DND-41 (cell line): Measurements from ENCODE around the gene HTT-AS.

ENCODE experiments used
- ATAC-seq: fragments of 200-7000 bp; cut with Tn5 transposase; 3 replicates; pipeline ENCODE4 v1.9.1; 2021; ENCODE audit warnings: low read depth; ENCODE audit not compliant: insufficient read depth
- DNase-seq: peaks from one replicate; pipeline ENCODE4 v3.0.0-alpha.2; 2020
- H2AFZ ChIP-seq: 2 replicates; pipeline ENCODE4 v1.6.0; 2012; ENCODE audit warnings: low read depth, low read length
- H3K27ac ChIP-seq: 2 replicates; pipeline ENCODE4 v1.5.1; 2012; ENCODE audit warnings: low read length, inconsistent platforms
- H3K27me3 ChIP-seq: fragments of 200-600 bp; sonication (generic); 2 replicates; pipeline ENCODE4 v1.6.0; 2012; ENCODE audit warnings: low read length, mild to moderate bottlenecking, inconsistent platforms; ENCODE audit not compliant: insufficient read depth, poor library complexity
- H3K36me3 ChIP-seq: 2 replicates; pipeline ENCODE4 v1.5.1; 2012; ENCODE audit warnings: low read length, inconsistent platforms; ENCODE audit not compliant: insufficient read depth
- H3K4me1 ChIP-seq: 2 replicates; pipeline ENCODE4 v1.5.1; 2012; ENCODE audit warnings: mild to moderate bottlenecking, low read length; ENCODE audit not compliant: insufficient read depth
- H3K4me2 ChIP-seq: 2 replicates; pipeline ENCODE4 v1.6.0; 2012; ENCODE audit warnings: mild to moderate bottlenecking, moderate library complexity, low read length, inconsistent platforms; ENCODE audit not compliant: insufficient read depth
- H3K4me3 ChIP-seq, 2 experiments: fragments of 200-600 bp in 1 of 2; shearing (Covaris generic) in 1 of 2; 2 replicates each; pipeline ENCODE4 v1.5.1; 2012 to 2016; ENCODE audit warnings: inconsistent platforms in 2 of 2, low read length in 2 of 2, mild to moderate bottlenecking in 2 of 2, low read depth in 1 of 2, moderate library complexity in 1 of 2
- H3K79me2 ChIP-seq: 2 replicates; pipeline ENCODE4 v1.6.0; 2012; ENCODE audit warnings: low read length, inconsistent platforms; ENCODE audit not compliant: insufficient read depth
- H3K9ac ChIP-seq: 2 replicates; pipeline ENCODE4 v1.6.0; 2012; ENCODE audit warnings: low read depth, mild to moderate bottlenecking, inconsistent platforms, low read length, moderate library complexity
- H3K9me3 ChIP-seq: 2 replicates; pipeline ENCODE4 v1.5.1; 2012; ENCODE audit warnings: low read length, moderate library complexity, mild to moderate bottlenecking, inconsistent platforms; ENCODE audit not compliant: insufficient read depth, severe bottlenecking
- H4K20me1 ChIP-seq: 2 replicates; pipeline ENCODE4 v1.6.0; 2012; ENCODE audit warnings: low read length; ENCODE audit not compliant: insufficient read depth
- CTCF ChIP-seq: IDR thresholded peaks from 2 replicates; pipeline ENCODE4 v1.5.1; 2012; ENCODE audit warnings: borderline replicate concordance, low read length, moderate library complexity, mild to moderate bottlenecking; ENCODE audit not compliant: poor library complexity, severe bottlenecking; ENCODE audit errors: extremely low read depth
- EZH2 ChIP-seq: IDR thresholded peaks from 3 replicates; pipeline ENCODE4 v1.6.1; 2012; ENCODE audit warnings: borderline replicate concordance, low read depth, mild to moderate bottlenecking, moderate library complexity, low read length, inconsistent platforms; ENCODE audit not compliant: severe bottlenecking

Gene HTT-AS

GRCh38 chr4:3065551-3065950 is 8.8 kb downstream of the HTT-AS start:
- TF ChIP-seq CTCF, result no peak
- TF ChIP-seq EZH2, result no peak
- Histone ChIP-seq H3K79me2 (no peaks in the 10 kb centered on the region), H3K4me1 (no peaks in the 10 kb centered on the region), H3K27me3 (no peaks in the 10 kb centered on the region), H2AFZ (no peak overlapping the region), H3K9me3 (no peaks in the 10 kb centered on the region), H3K36me3 (no peaks in the 10 kb centered on the region), H3K9ac (no peak overlapping the region), H3K27ac (no peak overlapping the region), H3K4me3 (no peak overlapping the region), H4K20me1 (no peaks in the 10 kb centered on the region), H3K4me2 (no peak overlapping the region)
- DNase-seq (no peak), ATAC-seq (0 out of 3 replicates have a peak, but pooled peaks have one; percentile 31)

- Histone ChIP-seq H4K20me1 (no peaks in the 10 kb centered on the region), H3K27me3 (no peaks in the 10 kb centered on the region), H3K4me1 (no peaks in the 10 kb centered on the region), H3K4me2 (no peak overlapping the region), H3K79me2 (no peaks in the 10 kb centered on the region), H3K9ac (no peak overlapping the region), H3K9me3 (no peaks in the 10 kb centered on the region), H3K4me3 (no peak overlapping the region), H3K36me3 (no peaks in the 10 kb centered on the region), H3K27ac (no peak overlapping the region), H2AFZ (no peak overlapping the region)
- no peak for ATAC-seq
- DNase-seq, result no peak
- TF ChIP-seq CTCF (no peak), EZH2 (no peak)
Measured at GRCh38 chr4:3062471-3062870, 11.9 kb downstream of the HTT-AS start.

- Histone ChIP-seq H3K36me3 (no peaks in the 10 kb centered on the region), H3K4me3 (no peak overlapping the region), H3K27me3 (no peaks in the 10 kb centered on the region), H4K20me1 (no peaks in the 10 kb centered on the region), H3K4me1 (no peaks in the 10 kb centered on the region), H3K9ac (no peak overlapping the region), H2AFZ (no peak overlapping the region), H3K27ac (no peak overlapping the region), H3K4me2 (no peak overlapping the region), H3K9me3 (peaks cover 3% of the 10 kb centered on the region), H3K79me2 (no peaks in the 10 kb centered on the region)
- no peak for TF ChIP-seq CTCF
- TF ChIP-seq EZH2, result no peak
- DNase-seq (no peak), ATAC-seq (no peak)
Measured at GRCh38 chr4:3060946-3061345, 13.4 kb downstream of the HTT-AS start.

- Histone ChIP-seq H3K9me3 (peaks cover 12% of the 10 kb centered on the region), H3K4me3 (no peak overlapping the region), H3K9ac (no peak overlapping the region), H3K4me1 (no peaks in the 10 kb centered on the region), H3K79me2 (no peaks in the 10 kb centered on the region), H4K20me1 (no peaks in the 10 kb centered on the region), H3K4me2 (no peak overlapping the region), H3K27ac (no peak overlapping the region), H2AFZ (no peak overlapping the region), H3K36me3 (no peaks in the 10 kb centered on the region), H3K27me3 (no peaks in the 10 kb centered on the region)
- no peak for DNase-seq
- no peak for TF ChIP-seq EZH2
- TF ChIP-seq CTCF, result no peak
- no peak for ATAC-seq
Measured at GRCh38 chr4:3059943-3060342, 14.4 kb downstream of the HTT-AS start.
